GM19025 (cell line): ENCODE data around the gene SGO2.
"Not testable (repeated sequence)": the region's sequence is repeated elsewhere in the genome, so short reads cannot be mapped to it uniquely, and the experiment has no call there.

Experiments
- ATAC-seq: cut with Tn5 transposase; IDR thresholded peaks from one replicate; pipeline ENCODE4 v1.9.1; 2021; ENCODE audit warnings: mild to moderate bottlenecking, low read depth, moderate library complexity; ENCODE audit not compliant: unreplicated experiment

Gene SGO2

DNA sequence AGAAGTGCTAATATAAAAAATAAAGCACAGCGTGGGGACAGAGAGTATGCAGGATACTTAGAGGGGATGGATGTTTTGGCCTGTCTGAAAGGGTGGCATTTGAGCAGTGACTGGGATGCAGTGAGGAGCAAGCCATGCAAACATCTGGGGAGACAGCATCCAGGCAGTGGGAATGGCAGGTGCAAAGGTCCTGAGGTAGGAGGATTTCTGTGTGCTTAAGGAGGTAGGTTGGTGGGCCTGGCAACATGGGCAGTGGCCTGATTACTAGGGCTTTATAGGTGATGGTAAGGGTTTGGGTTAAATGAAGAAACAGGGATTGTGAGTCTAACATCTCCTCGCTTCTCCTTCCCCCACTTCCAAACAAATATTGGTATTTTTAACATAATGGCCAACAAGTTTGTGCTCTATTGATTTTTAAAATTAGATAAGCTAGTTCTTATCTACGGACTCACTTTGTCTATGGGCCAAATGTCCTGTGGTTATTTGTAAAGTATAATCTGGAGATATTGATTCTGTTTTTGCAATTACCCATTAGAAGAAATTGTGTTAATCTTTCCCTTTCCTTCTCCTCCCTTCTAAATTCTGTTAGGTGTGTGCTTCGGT is 62.2 kb downstream of the SGO2 start:
- ATAC-seq, result no peak

DNA sequence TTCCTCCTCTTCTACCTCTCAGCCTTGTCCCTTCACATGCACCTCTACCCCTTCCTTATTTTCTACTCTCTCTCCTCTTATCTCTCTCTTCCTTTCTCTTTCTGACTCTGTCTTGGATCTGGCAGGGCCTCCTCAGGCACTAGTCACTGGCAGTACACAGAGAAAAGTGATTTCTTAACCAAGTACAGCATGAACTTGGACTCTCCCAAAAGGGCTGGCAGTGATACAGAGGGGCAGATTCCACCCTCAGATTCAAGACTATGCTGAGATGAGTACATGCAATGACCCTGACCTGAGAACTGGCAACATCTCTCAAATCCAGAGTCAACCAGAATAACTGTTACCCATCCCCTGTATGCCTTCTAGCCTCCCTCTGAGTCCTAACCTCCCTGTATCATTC is 64.1 kb downstream of the SGO2 start:
- no peak for ATAC-seq

DNA sequence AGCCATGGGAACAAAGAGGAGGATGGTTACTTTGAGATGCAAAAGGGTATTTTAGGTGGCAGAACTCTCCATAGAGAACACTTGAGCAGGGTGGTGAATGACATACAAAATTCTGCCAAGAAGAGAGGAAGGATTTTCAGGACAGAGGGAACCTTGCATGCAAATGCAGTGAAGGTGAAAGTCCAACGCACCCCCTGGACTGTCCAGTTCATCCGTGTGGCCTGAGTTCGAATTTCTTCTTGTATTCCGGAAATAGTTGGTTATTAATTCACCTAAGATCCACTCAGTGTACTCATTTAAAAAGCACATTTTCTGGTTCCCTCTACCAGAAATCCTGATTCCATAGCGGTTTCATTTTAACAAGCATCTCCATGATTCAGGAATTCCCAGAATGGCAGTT is 65.3 kb downstream of the SGO2 start:
- no peak for ATAC-seq

DNA sequence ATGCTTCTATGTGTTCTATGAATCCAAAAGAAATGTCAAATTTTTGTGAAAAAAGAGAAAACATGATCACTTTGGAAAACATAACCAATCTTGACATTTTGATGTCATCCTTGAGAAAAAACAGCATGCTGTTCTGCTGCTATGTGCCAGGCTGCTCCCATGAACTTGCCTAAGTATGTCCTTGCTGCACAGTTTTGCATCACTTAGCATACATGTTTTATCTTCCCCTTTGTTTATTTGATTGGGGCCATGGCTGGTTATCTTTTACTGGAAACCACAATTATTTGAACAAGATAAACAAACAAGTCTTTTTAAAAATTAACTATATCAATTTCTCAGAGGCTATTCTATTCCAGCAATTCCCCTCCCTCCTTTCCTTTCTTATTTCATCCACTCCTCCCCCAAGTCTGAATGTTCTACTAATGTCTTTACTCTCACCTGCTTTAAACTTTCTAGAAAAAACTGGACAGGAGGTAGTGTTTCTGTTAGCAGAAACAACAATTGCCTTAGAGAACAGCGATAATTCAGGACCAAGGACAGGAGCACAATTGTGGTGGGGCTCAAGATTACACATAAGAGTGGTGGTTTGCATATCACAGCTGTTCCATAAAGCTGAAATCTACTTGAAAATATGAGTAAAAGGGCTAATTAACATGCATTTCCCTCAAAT is 66.5 kb downstream of the SGO2 start:
- ATAC-seq, result no peak

DNA sequence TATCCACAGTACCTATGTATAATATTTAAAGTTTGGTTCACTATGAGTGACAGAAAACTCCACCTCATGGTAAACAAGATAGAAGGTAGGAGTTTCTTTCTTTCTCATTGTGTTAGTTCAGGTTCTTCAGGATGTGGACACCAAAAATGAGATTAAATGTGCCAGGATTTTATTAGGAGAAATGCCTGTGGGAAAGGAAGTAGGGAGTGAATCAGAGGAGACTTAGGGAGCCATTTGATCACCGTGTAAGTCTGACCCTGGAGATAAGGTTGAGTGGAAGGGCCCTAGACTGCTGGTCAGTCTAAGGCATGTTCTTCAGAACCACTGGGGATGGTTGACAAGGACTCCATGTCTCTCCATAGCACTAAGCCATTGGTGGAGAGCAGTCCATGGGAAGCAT is 67.9 kb downstream of the SGO2 start:
- no peak for ATAC-seq

DNA sequence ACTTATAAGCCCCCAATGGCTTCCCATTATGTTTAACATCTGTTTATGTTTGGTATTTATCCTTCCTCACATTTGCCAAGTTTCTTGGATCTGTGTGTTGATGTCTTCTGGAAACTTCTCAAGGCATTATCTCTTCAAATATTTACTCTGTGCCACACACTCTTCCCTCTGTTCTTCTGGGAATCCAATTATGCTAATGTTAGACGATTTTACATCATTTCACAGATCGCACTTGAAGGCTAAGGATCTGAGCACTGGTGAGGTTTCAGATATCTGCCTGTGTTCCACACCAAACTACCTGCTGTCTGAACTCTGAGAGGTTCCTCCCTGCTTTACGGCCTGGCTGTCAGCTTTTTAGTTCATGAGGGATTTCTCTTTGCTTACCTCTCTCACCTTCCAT is 69.9 kb downstream of the SGO2 start:
- no peak for ATAC-seq

DNA sequence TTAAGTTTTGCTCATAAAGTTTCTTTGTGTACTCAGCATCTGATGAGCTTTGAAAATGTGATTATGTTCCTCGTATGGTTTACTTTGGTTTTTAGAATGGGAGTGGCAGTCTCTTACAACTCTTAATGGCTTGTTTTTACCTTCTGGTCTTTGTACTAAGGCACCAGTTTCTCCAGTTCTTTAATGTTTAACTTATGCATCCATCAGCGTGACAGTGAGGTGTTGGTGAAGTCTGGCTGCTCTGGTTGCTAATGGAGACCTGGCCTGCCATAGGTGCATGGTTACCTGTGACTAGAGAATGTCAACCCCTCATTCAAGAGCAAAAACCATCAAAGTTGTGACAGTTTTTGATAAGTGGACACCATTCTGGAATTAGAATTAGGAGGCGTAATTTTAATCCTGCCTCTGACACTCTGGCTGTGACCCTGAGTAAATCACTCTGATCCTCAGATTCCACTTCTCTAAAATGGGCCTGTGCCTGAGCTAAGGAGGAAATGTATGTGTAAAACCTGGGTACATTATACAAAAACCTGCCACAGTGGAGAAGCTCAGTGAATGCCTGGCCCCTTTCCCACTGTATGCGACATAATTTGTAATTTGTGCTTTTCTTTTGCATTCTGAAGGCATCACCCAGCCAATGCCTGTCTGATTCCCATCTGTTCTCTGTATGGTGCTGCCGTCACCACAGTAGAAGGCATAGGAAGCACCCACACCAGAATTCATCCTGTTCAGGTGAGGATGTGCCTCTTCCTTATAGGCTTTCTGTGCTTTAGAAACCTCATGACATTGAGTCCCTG is 71.0 kb downstream of the SGO2 start:
- no peak for ATAC-seq

DNA sequence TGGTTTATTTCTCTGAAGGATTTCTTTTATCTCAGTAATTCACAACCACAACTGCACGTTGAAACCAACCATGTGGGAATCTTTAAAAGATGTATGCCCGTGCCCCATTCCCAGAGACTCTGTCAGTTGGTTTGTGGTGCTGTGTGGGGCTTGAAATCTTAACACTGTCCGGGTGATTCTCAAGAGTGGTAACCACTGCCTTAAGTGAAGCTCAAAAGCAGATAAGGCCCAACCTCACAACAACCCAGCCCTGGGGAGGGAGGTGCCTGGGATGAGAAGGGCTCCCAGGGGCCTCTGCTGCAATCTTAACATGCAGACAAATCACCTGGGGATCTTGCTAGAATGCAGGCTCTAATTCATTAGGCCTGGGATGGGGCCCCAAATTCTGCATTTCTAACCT is 73.2 kb downstream of the SGO2 start:
- ATAC-seq, result no peak

DNA sequence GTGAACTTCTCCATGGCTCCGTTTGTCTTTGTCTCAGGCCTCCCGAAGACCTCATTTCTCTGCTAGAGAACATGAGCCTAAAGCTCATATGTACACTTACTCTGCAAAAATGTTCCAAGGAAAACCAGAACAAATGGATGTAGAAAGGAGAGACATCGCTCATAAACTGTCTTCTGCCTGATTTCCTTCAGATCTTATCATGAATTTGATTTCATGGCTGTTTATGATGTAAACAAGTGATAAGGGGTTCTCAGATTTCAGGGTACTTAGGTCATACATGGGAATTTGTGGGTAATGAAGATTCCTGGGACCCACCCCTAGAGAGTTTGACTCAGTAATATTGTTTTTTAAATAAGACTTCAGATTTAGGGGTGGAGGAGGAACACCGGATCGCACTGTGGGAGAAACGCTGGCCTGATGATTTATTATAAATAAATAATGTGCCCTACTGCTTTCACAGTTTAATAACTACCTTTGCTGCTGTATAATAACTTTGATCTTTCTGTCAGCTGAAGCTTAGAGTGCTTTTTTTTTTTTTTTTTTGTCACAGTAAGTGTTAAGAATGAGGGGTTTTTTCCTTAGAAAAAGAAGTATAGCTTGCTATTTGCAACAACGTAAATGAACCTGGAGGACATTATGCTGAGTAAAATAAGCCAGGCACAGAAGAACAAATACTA is 74.7 kb downstream of the SGO2 start:
- no peak for ATAC-seq

DNA sequence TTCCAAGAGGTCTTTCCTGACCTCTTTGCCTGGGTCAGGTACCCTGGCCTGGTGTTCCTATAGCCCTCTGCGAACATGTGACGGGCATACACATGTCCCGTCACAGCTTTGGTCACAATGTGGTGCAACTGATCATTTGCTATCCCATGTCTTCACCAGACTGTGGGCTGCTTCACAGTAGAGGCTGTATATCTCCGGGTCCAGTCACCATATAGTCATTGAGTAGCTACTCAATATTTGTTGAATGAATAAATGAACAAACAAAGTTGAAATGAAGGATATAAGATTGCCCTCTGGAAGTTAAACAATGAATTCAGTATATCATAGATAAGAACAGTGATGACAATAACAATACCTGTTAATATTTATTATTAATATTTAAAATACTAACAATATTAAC is 76.6 kb downstream of the SGO2 start:
- no peak for ATAC-seq

DNA sequence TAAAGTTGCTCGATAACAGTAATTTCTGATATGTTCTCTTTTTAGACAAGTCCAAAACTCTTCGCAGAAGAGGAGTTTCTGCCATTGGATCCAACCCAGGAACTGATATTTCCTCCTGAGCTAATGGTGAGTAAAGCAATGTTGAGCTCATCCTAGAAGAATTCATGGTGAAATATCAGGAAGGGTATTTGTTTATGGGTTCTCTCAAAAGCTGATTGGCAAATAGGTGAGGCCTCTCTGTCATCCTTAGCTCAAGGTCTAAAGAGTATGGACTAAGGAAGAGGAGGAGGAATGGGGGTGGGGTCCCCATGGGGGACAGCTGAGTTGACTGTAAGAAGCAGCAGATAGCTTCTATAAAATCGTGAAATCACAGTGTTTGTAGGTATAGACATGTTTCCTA is 78.0 kb downstream of the SGO2 start:
- ATAC-seq, result no peak

DNA sequence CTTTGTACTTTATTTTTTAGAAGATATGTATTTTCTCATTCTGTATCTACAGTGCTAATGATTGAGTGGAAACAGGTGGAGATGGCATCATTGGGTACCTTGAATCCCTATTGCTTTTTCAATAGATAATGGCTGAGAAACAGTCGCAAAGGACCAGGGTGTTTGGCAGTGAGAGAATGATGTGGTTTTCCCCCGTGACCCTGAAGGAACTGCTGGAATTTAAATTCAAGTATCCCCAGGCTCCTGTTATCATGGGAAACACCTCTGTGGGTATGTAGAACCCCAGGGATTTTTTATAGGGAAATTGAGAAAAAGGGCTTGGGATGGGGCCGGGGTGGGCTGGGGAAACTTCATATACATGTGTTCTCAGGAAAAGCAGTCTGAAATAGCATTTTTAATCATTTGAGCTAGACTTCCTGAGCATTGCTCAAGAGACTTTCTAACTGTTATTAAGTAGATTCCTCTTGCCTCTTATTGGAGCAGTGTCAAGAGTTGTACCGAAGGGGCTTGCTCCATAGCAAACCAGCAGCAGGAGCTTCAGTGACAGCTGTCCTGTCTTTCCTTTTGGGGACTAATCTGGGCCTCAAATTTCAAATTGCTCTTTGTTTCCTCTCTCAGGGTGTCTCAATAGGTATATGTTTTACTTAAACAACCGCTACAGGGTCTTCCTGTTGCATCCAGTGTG is 78.7 kb downstream of the SGO2 start:
- no peak for ATAC-seq

DNA sequence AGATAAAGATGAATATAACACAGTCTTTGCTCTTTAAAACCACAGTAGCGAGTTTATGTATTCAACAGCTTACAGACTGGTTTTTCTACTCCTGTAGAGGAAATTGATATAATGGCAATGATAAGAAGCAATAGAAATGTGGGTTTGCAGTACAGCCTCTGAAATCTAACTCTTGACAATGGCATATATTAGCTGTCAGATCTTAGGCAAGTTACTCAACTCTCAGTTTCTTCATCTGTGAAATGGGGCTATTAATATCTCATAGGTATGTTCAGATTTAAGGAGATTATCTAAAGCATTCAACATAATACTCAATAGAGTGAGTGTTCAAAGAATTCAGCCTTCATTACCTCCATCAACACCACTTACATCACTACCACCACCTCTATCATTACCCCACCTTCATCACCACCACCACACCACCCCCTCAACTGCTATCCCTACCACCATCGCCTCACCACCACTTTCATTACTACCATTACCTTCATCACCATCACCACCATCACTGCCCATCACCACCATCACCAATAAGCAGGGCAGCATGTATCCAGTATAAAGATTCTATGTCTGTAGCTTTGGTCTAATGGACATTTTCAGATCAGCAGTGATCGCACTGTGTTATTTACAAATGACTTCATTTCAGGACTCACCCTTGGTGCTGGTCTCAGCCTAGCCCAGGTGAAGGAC is 82.5 kb downstream of the SGO2 start:
- ATAC-seq, result no peak

DNA sequence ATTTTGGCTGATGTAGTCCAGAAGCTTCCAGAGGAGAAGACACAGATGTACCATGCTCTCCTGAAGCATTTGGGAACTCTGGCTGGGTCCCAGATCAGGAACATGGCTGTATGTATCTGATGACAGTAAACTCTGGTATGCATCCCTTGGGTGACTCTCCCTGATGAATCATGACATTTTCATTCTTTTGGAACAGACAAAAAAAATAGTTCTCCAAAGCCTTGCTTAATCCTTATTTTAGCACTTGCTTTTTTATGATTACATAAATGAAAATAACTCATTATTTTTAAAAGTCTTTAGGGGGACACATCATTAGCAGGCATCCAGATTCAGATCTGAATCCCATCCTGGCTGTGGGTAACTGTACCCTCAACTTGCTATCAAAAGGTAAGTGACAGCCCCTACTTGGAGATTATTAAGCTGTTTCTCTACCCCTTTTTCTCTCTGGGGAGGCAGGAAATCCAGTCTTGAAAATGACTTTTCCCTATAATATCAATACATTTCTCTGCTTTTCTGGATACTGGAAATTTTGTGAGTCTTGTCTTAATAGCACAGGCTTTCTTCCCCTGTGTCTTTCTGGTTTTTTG is 83.1 kb downstream of the SGO2 start:
- ATAC-seq, result no peak

DNA sequence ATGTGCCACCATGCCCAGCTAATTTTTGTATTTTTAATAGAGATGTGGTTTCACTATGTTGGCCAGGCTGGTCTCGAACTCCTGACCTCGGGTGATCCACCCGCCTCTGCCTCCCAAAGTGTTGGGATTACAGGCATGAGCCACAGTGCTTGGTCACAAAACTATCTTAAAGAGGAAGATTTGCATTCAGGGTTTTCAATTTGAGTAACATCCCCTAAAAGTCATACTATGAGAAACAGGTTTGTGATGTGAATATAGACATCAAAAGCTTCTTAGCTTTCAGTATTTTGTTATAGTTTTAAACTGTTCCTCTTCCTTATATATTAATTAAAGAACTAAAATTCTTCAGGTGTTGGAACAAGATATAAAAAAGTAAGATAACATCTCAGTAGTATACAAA is 84.2 kb downstream of the SGO2 start:
- ATAC-seq, result not testable (repeated sequence)

DNA sequence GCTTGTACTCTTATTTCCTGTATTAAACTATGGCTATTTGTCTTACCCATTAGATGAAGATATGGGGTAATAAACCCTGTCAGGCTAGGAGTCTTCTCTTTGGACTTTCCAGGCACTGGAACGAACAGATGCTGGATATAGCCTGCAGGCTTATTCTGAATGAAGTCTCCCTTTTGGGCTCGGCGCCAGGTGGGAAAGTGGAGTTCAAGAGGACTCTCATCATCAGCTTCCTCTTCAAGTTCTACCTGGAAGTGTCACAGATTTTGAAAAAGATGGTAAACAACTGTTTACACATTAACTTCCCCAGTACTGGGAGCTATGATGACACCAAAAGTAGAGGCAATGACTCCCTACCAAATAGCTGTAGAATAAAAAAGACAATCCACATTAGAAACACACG is 87.7 kb downstream of the SGO2 start:
- no peak for ATAC-seq

DNA sequence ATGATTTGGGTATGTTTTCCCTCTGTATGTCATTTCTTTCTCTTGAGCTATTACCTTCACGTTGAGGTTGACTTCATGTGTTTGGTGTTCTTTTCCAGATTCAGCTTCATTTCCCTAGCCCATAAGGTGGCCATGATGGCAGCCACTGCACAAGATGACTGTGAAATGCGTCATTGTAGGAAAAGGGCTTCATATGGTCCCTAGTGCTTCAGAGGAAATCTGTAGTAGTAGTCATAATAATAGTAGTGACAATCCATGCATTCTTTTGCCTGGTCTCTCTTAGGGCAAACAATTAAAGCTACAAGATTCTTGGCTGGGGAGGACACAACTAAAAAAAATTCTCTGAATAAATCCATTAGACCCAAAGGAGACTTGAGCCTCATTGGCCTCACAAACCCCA is 88.2 kb downstream of the SGO2 start:
- ATAC-seq, result no peak

DNA sequence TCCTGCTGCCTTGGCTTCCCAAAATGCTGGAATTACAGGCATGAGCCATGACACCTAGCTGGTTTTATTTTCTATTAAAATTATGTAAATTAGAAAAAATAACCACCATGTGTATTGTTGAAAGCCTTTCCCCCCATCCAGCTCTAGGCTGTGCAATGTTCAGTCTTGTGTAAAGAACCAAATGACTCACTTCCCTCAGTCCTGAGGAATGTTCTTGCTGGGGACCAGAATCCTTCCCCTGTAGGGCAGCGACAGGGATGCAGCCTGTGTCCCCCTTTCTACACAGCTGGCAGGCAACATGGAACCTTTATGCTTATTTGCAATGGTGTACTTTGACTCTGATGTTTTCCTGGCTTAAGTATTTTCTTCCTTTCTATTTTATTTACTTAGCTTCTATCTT is 89.2 kb downstream of the SGO2 start:
- no peak for ATAC-seq

DNA sequence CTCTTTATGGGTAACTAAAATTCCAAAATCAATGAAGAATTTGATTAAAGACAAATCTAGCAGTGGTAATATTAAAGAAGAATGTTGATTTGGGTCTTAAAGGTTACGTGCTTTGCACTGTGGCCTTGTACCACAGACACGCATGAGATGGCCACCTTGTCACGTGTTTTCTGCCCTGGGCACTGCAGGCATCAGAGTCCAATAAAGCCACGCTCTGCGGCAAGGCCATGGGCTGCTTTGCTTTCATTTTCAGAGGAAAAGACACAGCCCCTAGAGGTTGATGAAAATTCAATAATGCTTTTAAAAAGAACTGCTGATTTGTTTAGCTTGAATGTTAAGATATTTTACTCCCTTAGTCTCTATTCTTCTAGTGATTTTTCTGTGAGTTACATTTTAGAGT is 90.2 kb downstream of the SGO2 start:
- no peak for ATAC-seq

DNA sequence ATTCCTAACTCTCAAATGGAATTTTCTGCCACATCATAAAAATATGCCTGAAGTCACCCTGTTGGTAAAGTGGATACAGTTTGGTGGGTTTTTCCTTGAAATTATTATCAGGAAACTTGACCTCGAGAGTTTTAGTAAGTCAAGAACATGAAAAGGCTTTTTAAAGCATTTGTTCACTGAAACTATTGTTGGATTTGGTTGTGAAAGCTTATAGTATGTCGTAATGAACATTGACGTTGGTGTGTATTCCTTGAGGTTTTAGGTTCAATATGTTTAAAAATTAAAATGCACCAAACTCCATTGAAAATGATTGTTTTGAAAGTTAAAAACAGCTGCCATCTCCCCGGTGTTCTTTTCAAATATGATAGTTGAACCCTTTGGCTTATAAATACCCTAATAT is 90.6 kb downstream of the SGO2 start:
- ATAC-seq, result no peak
